ENCODE data around the gene BPI. TPM values are rescaled to one million over a fixed set of nuclear protein-coding genes. Genes with fewer than 3 reads are reported as not detected.

Gene BPI
- total and polyA plus RNA-seq, 4 donors: 0.31 to 5.6 (median 1.1) TPM

DNA sequence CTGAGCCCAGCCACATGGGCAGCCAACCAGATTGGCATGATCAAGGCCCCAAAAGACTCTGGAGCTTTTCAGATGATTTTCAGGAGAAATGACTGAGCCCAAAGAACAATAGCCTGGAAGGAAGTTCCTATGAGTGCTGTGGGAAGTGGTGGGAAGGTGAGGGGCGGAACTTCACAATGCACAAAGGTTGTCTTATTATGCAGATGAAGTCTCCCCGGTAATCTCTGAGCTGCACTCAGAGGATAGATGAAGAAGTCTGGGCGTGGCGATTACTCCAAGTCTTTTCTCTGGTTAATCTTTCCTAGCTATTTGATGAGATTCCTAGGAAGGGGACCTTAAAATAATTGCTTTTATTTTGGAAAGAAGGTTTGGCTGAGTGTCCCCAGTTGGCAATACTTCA is 79.2 kb downstream of the BPI start:
- no peaks in the 10 kb centered on the region for H3K4me1 ChIP-seq (ENCODE audit: control insufficient read depth in 5 of 5, insufficient read depth in 5 of 5, low read length in 5 of 5)
- 85 to 90% methylated on average over 4 of the region's 4 CpGs for WGBS, 2 donors
- H3K27ac ChIP-seq (ENCODE audit: low read depth in 1 of 2, low read length in 1 of 2): no peak overlapping the region
- H3K27me3 ChIP-seq (ENCODE audit: control insufficient read depth in 3 of 3, insufficient read depth in 3 of 3, low read length in 2 of 3): no peaks in the 10 kb centered on the region
- no peaks in the 10 kb centered on the region for H3K36me3 ChIP-seq (ENCODE audit: control insufficient read depth in 4 of 4, insufficient read depth in 4 of 4, low read length in 4 of 4)
- TF ChIP-seq, protein P1, sequence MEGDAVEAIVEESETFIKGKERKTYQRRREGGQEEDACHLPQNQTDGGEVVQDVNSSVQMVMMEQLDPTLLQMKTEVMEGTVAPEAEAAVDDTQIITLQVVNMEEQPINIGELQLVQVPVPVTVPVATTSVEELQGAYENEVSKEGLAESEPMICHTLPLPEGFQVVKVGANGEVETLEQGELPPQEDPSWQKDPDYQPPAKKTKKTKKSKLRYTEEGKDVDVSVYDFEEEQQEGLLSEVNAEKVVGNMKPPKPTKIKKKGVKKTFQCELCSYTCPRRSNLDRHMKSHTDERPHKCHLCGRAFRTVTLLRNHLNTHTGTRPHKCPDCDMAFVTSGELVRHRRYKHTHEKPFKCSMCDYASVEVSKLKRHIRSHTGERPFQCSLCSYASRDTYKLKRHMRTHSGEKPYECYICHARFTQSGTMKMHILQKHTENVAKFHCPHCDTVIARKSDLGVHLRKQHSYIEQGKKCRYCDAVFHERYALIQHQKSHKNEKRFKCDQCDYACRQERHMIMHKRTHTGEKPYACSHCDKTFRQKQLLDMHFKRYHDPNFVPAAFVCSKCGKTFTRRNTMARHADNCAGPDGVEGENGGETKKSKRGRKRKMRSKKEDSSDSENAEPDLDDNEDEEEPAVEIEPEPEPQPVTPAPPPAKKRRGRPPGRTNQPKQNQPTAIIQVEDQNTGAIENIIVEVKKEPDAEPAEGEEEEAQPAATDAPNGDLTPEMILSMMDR (IDR thresholded peaks at IDR 0.05; ENCODE audit: control extremely low read depth, extremely low read depth): no peak
- no peak overlapping the region for H3K4me3 ChIP-seq
- no peak overlapping the region for H3K9ac ChIP-seq (ENCODE audit: insufficient read depth in 1 of 2, low read length in 2 of 2)
- ATAC-seq (ENCODE audit: insufficient read depth, low FRiP score) (no peak), DNase-seq (no peak)
- peaks cover 0 to 2% (median 0%) of the 10 kb centered on the region in 4 donors for H3K9me3 ChIP-seq (ENCODE audit: control insufficient read depth in 4 of 4, insufficient read depth in 3 of 4, low read length in 3 of 4)

DNA sequence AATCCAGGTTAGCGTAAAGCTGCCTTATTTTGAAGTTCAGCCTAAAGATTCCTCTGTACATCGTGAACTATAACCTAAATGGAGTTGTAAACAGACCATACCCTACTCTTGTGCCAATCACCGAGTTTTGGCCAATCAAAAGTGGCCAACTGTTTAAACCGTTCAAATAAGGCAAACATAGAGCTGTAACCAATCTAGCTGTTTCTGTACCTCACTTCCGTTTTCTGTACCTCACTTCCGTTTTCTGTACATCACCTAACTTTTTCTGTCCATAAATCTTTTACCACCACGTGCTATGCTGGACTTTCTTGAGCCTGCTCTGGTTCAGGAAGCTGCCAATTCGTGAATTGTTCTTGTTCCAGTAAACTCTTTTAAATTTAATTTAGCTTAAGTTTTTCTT is 82.0 kb downstream of the BPI start:
- no peaks in the 10 kb centered on the region for H3K27me3 ChIP-seq (ENCODE audit: control insufficient read depth in 3 of 3, insufficient read depth in 3 of 3, low read length in 2 of 3)
- DNase-seq: no peak
- no peak overlapping the region for H3K9ac ChIP-seq (ENCODE audit: insufficient read depth in 1 of 2, low read length in 2 of 2)
- ATAC-seq (ENCODE audit: insufficient read depth, low FRiP score): no peak
- TF ChIP-seq, protein P1 (IDR thresholded peaks at IDR 0.05; ENCODE audit: control extremely low read depth, extremely low read depth): no peak
- no peaks in the 10 kb centered on the region for H3K4me1 ChIP-seq (ENCODE audit: control insufficient read depth in 5 of 5, insufficient read depth in 5 of 5, low read length in 5 of 5)
- H3K36me3 ChIP-seq (ENCODE audit: control insufficient read depth in 4 of 4, insufficient read depth in 4 of 4, low read length in 4 of 4): no peaks in the 10 kb centered on the region
- 70 to 71% methylated on average over 8 of the region's 8 CpGs for WGBS, 2 donors
- H3K27ac ChIP-seq (ENCODE audit: low read depth in 1 of 2, low read length in 1 of 2): no peak overlapping the region
- H3K9me3 ChIP-seq (ENCODE audit: control insufficient read depth in 4 of 4, insufficient read depth in 3 of 4, low read length in 3 of 4): peaks cover 0 to 2% (median 0%) of the 10 kb centered on the region in 4 donors
- no peak overlapping the region for H3K4me3 ChIP-seq

DNA sequence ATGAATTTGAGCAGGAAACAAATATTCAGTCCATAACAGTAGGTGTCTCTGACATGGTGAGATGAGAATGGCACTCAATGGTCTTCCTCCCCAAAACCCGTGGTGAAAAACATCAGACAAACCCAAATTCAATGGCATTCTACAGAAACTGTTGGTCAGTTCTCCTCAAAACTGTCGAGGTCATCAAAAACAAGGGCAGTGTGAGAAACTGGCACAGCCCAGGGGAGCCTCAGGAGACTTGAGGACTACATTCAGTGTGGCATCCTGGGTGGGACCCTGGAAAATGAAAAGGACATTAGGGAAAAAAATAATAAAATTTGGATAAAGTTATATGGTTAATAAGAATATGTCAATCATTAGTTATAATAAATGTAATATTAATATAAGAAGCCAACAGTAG is 82.9 kb downstream of the BPI start:
- Histone ChIP-seq H3K27me3 (ENCODE audit: control insufficient read depth in 3 of 3, insufficient read depth in 3 of 3, low read length in 2 of 3) (no peaks in the 10 kb centered on the region), H3K4me3 (no peak overlapping the region), H3K36me3 (ENCODE audit: control insufficient read depth in 4 of 4, insufficient read depth in 4 of 4, low read length in 4 of 4) (no peaks in the 10 kb centered on the region), H3K9me3 (ENCODE audit: control insufficient read depth in 4 of 4, insufficient read depth in 3 of 4, low read length in 3 of 4) (peaks cover 0 to 2% (median 0%) of the 10 kb centered on the region in 4 donors), H3K4me1 (ENCODE audit: control insufficient read depth in 5 of 5, insufficient read depth in 5 of 5, low read length in 5 of 5) (no peaks in the 10 kb centered on the region), H3K9ac (ENCODE audit: insufficient read depth in 1 of 2, low read length in 2 of 2) (no peak overlapping the region), H3K27ac (ENCODE audit: low read depth in 1 of 2, low read length in 1 of 2) (no peak overlapping the region)
- WGBS, 2 donors: 79 to 80% methylated on average over 2 of the region's 2 CpGs
- TF ChIP-seq, protein P1 (IDR thresholded peaks at IDR 0.05; ENCODE audit: control extremely low read depth, extremely low read depth): no peak
- DNase-seq: no peak
- no peak for ATAC-seq (ENCODE audit: insufficient read depth, low FRiP score)

Other genes with a start within 250 kb of the BPI start
- gene TGM2, start 138.9 kb upstream of the BPI start, total RNA-seq: 100 to 1,000 TPM; 194 to 476 TPM
- gene TGM2, start 138.9 kb upstream of the BPI start, polyA plus RNA-seq: 100 to 1,000 TPM in 1 of 2 donors, 10 to 100 TPM in 1; 85.0 to 457 TPM
- gene KIAA1755, start 43.4 kb upstream of the BPI start, total RNA-seq: 1 to 10 TPM; 1.9 to 2.0 TPM
- under 1 TPM; 0.33 to 0.75 TPM for gene KIAA1755, start 43.4 kb upstream of the BPI start, polyA plus RNA-seq
- gene LBP, start 42.3 kb downstream of the BPI start, total RNA-seq: under 1 TPM in 1 of 2 donors, not detected in 1; 0.98 TPM
- 1 to 10 TPM in 1 of 2 donors, under 1 TPM in 1; 0.30 to 4.8 TPM for gene LBP, start 42.3 kb downstream of the BPI start, polyA plus RNA-seq
- 10 to 100 TPM; 11.9 to 34.7 TPM for gene SNHG17, start 131.2 kb downstream of the BPI start, total RNA-seq
- 10 to 100 TPM; 33.2 to 52.4 TPM for gene SNHG17, start 131.2 kb downstream of the BPI start, polyA plus RNA-seq
- 10 to 100 TPM; 30.5 to 58.5 TPM for gene RALGAPB, start 168.7 kb downstream of the BPI start, total RNA-seq
- 10 to 100 TPM in 1 of 2 donors, 1 to 10 TPM in 1; 9.0 to 12.0 TPM for gene RALGAPB, start 168.7 kb downstream of the BPI start, polyA plus RNA-seq

Data from lung (tissue), 12 donors.